ENCODE measurements around the gene ME3.
"Not testable (repeated sequence)": the region's sequence is repeated elsewhere in the genome, so short reads cannot be mapped to it uniquely, and the experiment has no call there.

The ME3 gene

DNA sequence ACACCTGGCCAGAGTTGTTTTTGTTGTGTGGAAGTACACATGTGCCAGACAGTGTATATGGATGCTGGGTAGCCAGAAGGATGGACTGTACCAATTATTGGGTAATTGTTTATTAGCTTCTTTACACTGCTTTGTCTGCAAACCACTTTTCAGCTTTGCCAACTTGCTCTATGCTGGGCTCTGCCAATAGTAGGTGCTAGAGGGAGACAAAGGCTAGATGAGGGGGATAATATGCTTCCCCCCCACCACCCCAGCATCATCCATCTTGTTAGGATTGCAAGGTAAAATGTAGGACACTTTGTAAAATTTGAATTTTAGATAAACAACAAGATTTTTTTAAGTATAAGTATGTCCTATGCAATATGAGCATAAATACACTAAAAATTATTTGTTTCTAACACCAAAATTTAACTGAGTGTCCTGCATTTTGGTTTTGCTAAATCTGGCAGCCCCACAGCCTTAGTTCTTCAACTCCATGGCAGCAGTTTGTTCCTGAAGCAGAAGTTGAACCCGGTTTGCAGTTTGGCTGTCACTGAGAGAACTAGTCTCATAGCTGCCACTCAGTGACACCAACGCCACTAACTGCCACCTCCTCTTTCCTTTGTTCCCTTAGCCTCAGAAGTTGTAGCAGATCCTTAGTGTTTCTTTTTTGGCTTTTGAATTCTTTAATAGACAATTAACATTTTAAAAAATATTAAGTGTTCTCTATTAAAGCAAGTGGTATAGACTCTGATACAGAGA lies 219.0 kb downstream of the ME3 start:
- DNase-seq, result no peak

DNA sequence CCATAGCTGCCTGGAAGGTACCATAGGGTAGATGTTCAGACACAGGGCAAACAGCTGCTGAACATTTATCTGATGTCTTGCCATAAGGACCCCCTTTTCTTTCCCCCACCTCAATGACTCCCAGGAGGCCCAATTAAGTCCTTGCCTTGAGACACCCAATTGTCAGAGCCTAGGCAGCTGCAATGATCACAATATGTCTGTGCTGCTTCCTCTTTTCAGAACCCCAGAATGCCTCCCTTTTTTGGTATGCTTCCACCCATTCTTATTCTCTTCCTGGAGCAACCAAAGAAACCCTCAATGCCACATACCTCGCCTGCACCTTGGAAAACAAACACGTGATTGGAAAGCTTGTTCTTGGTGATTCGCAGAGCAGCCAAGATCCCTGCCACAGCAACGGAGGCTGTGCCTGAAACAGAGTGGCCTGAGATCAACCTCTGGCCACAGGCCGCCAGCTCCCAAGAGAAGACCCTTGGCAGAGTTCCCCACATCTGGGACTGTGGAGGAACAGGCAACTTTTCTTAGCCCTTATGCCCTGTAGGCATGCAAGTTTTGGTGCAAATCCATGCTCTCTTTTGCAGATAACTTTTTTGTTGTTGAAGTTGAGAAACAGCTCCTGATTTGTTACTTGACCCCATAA lies 222.3 kb downstream of the ME3 start:
- no peak for DNase-seq

DNA sequence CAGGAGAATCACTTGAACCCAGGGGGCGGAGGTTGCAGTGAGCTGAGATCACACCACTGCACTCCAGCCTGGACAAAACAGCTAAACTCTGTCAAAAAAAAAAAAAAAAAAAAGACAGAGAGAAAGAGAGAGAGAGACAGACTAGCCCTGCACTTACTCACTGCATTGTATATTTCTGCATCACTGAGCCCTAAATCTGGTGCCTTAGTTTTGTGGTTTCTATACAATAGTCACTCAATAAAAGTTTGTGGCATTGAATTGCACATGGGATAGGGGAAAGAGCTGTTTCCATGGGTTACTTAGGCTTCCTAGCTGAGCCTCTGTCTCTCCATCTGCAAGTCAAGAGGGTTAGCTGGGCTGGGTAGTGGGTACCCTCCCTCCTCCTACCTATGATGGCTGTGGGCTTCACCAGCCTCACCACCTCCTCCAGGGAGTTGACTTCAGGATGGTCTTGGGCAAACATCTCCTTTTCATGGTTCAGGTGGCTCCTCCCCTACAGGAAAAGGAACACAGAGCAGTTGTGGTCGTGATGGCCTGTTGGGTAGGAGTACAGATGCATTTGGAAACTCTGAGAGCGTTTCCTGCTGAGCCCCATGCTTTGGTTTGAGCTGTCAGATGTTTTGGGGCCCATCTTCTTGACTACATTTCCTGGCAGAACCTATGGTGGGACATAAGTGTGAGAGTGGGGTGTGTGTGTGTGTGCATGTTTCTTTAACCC lies 224.5 kb downstream of the ME3 start:
- DNase-seq, result no peak

DNA sequence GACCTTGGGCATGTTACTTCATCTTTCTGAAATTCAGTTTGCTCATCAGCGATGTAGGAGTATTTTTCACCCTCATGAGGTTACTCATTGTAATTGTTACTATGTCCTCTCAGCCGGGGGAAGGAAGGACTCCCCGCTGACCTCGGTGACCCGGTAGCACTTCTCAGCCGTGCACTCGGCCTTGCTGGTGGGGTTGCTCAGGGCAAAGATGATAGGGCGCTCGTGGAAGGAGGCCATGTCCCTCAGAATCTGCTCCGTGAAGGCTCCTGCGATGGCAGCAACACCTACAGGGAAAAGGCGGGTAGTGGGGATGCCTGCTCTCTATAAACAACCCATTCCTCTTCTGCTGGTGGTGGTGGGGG lies 225.5 kb downstream of the ME3 start:
- DNase-seq, result no peak

DNA sequence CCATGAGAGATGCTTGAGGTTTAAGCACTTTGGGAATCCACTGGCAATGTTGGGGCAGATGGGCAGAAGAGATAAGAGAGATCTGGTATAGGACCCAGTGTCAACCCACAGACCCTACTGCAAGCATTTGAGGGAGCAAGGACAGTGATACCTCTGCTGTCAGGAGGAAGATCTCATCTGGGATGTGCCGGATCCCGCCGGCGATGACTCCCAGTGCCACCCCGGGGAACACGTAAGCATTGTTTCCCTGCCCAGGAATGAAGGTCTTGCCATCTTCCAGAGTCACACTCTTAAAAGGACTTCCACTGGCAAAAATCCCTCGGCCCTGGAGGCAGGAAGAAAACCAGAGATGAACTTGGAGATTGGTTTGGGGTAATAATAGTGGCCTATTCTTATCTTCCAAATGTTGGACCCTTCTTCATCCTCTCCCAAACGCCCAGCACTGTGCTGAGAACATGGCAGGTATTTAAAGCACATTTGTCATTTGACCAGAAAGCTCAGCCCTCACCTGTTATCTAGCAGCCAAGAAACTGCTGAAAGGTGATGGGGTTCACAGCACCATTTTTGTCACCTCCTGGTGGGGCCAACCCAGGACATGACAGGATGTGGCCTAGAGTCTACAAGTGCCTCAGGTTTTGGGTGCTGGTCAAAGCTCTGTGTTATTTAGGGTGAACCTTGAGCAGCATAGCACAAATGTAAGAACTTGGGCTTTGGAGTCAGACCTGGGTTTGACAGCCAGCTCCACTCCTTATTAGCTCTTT lies 226.1 kb downstream of the ME3 start:
- no peak for DNase-seq

GRCh38 chr11:86444981-86445380 lies 227.4 kb downstream of the ME3 start:
- no peak for DNase-seq

GRCh38 chr11:86443415-86443814 lies 229.0 kb downstream of the ME3 start:
- DNase-seq, result no peak

- no peak for DNase-seq
Measured at GRCh38 chr11:86442827-86443226, 229.6 kb downstream of the ME3 start.

DNA sequence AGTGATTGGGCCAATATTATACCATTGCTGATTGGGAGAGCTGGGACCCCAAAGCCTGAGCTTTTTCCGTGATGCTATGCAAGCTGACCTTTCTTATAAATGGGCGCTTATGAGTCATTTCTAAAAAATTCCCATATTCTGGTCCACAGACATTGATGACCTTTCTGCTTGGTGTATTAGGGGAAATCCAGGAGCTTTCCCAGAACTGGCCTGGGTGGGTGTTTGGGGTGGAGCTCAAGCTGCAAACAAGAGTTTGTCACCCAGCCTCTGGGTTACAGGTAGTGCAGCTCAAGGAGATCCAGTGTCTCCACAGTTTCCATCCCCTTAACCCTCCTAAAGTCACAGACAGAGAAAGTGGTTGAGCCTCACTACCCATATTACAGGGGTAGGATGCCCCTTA lies 230.0 kb downstream of the ME3 start:
- DNase-seq, result no peak

GRCh38 chr11:86440843-86441242 lies 231.6 kb downstream of the ME3 start:
- DNase-seq, result no peak

DNA sequence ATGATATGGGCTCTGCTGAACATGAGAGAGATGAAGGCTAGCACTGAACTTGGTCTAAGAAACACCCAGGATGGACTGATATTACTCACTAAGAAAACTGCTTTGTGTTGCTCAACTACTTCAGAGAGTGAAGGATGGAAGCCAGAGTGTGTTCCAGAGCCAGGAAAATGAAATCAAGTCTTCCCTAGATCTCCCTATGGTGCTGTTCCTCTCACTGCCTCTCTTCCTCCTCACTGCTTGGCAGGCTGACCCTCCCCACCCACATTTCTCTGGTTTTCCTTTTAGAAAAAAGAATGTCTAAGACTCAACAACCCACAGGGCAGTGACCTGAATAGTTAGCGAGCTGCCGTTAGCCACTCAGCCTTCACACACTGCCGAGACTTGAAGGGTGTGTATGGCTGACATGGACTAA lies 232.1 kb downstream of the ME3 start:
- no peak for DNase-seq

- DNase-seq, result no peak
Measured at GRCh38 chr11:86438685-86439084, 233.7 kb downstream of the ME3 start.

- no peak for DNase-seq
Measured at GRCh38 chr11:86435711-86436110, 236.7 kb downstream of the ME3 start.

DNA sequence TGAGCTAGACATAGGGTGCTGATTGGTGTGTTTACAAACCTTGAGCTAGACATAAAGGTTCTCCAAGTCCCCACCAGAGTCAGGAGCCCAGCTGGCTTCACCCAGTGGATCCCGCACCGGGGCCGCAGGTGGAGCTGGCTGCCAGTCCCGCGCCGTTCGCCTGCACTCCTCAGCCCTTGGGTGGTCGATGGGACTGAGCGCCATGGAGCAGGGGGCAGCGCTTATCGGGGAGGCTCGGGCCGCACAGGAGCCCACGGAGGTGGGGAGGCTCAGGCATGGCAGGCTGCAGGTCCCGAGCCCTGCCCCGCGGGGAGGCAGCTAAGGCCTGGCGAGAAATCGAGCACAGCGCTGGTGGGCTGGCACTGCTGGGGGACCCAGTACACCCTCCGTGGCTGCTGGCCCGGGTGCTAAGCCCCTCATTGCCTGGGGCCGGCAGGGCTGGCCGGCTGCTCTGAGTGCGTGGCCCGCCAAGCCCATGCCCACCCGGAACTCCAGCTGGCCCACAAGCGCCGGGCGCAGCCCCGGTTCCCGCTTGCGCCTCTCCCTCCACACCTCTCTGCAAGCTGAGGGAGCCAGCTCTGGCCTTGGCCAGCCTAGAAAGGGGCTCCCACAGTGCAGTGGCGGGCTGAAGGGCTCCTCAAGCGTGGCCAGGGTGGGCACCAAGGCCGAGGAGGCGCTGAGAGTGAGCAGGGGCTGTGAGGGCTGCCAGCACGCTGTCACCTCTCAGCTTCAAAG lies 238.9 kb downstream of the ME3 start:
- not testable (repeated sequence) for DNase-seq

GRCh38 chr11:86431258-86431657 lies 241.2 kb downstream of the ME3 start:
- no peak for DNase-seq

DNA sequence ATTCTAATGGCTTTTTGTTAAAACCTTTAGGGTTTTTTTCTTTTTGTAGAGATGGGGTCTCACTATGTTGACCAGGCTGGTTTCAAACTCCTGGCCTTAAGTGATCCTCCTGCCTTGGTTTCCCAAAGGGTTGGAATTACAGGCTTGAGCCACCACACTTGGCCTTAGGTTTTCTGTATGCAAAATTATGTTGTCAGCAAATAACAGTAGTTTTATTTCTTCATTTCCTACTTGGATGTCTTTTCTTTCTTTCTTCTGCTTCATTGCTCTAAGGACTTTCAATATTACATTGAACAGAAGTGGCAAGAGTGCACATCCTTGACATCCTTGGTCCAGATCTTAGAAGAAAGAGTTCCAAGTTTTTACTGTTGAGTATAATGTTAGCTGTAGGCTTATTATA lies 245.0 kb downstream of the ME3 start:
- DNase-seq, result no peak

DNA sequence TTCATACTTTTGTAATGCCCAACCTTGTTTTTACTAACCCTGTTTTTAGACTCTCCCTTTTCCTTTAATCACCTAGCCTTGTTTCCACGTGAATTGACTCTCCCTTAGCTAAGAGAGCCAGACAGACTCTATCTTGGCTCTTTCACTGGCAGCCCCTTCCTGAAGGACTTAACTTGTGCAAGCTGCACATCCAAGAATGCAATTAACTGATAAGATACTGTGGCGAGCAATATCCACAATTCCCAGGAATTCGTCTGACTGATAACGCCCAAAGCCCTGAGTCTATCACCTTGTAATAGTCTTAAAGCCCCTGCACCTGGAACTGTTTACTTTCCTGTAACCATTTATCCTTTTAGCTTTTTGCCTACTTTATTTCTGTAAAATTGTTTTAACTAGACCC lies 248.9 kb downstream of the ME3 start:
- not testable (repeated sequence) for DNase-seq

GRCh38 chr11:86422371-86422770 lies 250.0 kb downstream of the ME3 start:
- no peak for DNase-seq

GRCh38 chr11:86421946-86422345 lies 250.5 kb downstream of the ME3 start:
- no peak for DNase-seq

GRCh38 chr11:86418917-86419316 lies 253.5 kb downstream of the ME3 start:
- no peak for DNase-seq

DNA sequence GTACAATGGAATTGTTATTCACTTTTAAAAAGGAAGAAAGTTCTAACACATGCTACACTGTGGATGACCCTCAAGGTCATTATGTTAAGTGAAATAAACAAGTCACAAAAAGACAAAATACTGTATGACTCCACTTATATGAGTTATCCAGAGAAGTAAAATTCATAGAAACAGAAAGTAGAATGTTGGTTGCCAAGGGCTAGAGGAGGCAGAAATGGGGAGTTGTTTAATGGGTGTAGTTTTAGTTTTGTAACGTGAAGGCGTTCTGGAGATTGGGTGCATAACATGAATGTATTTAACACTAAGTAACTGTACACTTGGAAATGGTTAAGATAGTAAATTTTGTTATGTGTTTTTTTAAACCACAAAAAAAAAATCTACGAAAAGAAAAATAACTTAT lies 253.9 kb downstream of the ME3 start:
- no peak for DNase-seq

- no peak for DNase-seq
Measured at GRCh38 chr11:86418106-86418505, 254.3 kb downstream of the ME3 start.

GRCh38 chr11:86416951-86417350 lies 255.5 kb downstream of the ME3 start:
- not testable (repeated sequence) for DNase-seq
